ENCODE measurements around the gene IFT122. TPM values are rescaled to one million over a fixed set of nuclear protein-coding genes. Genes with fewer than 3 reads are reported as not detected.

Gene IFT122
- total RNA-seq, 4 donors from 2014 or later, result 4.1 to 70.2 (median 38.6) TPM

DNA sequence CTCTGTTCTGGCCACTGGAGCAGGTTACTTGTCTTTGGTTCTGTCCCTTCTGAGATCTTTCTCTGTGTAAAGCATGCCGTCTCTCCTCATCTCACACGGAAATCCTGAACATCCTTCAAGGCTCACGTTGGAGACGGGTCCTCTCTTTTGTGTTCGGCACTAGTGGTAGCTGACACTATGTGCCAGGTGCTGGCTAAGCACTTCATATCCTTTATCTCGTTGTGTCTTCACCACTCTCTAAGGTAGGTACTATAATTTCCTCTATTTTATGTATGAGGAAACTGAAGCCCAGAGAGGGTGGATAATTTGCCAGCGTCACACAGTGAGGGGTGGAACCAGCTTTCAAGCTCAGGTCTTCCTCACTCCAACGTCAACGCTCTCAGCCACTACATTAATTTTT is 1.2 kb downstream of the IFT122 start:
- intact Hi-C loops (cut with DNase I; ENCODE audit: low total_unique reads), result no loop called here
- TF ChIP-seq, protein P1, sequence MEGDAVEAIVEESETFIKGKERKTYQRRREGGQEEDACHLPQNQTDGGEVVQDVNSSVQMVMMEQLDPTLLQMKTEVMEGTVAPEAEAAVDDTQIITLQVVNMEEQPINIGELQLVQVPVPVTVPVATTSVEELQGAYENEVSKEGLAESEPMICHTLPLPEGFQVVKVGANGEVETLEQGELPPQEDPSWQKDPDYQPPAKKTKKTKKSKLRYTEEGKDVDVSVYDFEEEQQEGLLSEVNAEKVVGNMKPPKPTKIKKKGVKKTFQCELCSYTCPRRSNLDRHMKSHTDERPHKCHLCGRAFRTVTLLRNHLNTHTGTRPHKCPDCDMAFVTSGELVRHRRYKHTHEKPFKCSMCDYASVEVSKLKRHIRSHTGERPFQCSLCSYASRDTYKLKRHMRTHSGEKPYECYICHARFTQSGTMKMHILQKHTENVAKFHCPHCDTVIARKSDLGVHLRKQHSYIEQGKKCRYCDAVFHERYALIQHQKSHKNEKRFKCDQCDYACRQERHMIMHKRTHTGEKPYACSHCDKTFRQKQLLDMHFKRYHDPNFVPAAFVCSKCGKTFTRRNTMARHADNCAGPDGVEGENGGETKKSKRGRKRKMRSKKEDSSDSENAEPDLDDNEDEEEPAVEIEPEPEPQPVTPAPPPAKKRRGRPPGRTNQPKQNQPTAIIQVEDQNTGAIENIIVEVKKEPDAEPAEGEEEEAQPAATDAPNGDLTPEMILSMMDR (IDR thresholded peaks at IDR 0.05), result no peak
- TF ChIP-seq POLR2A (IDR thresholded peaks at IDR 0.05), result no peak
- Histone ChIP-seq H3K36me3 (no peaks in the 10 kb centered on the region), H3K27ac (peak overlapping the region; percentile 83 to 88), H3K9me3 (no peaks in the 10 kb centered on the region), H3K4me1 (peaks cover 12% of the 10 kb centered on the region in 2 donors), H3K27me3 (no peaks in the 10 kb centered on the region), H3K4me3 (peak overlapping the region in 1 of 2 donors; percentile 71)
- DNase-seq, result no peak

DNA sequence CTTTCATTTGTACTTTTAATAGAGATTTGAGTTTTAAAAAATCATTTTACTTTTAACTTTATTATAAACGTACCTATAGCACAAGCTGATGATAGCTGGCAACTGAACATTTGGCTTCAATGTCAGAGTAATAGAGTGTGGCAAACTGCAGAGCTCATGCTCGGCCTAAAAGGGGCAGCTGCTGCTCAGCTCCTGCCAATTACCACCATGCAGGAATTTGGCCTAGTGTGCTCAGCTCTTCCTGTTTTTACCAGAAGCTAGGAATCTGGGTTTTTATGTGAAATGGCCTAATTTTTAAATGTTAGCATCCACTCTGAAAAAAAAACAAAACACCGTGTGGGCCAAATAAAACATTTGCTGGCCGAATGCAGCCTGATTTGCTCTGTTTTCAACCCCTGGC is 1.8 kb downstream of the IFT122 start:
- no peaks in the 10 kb centered on the region for H3K27me3 ChIP-seq
- intact Hi-C loops (cut with DNase I; ENCODE audit: low total_unique reads), result no loop called here
- no peaks in the 10 kb centered on the region for H3K36me3 ChIP-seq
- H3K4me3 ChIP-seq, result peak overlapping the region in 1 of 2 donors; percentile 71
- peaks cover 12% of the 10 kb centered on the region in 2 donors for H3K4me1 ChIP-seq
- no peak for DNase-seq
- no peaks in the 10 kb centered on the region for H3K9me3 ChIP-seq
- no peak for TF ChIP-seq POLR2A (IDR thresholded peaks at IDR 0.05)
- TF ChIP-seq, protein P1 (IDR thresholded peaks at IDR 0.05), result no peak
- peak overlapping the region; percentile 83 to 88 for H3K27ac ChIP-seq

DNA sequence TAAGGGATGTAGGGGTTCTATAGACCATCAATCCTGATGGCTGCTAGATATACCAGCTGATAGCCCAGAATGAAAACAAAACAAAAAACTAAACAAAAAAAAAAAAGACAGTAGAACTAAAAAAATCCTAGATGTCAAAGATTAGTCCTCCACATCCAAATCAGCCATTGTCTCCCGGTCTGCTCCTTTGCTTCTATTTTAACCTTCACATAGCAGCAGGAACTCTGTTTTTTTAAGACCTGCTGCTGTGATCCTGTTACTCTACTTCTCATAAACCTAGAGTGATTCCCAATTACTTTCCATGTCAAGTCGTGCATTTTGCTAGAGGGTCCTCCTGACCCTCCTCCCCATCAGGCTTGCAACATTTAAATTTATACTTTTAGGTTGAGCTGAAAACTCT is 2.5 kb downstream of the IFT122 start:
- TF ChIP-seq, protein P1 (IDR thresholded peaks at IDR 0.05), result no peak
- no peak for TF ChIP-seq POLR2A (IDR thresholded peaks at IDR 0.05)
- no peaks in the 10 kb centered on the region for H3K36me3 ChIP-seq
- H3K9me3 ChIP-seq, result no peaks in the 10 kb centered on the region
- peaks cover 12% of the 10 kb centered on the region in 2 donors for H3K4me1 ChIP-seq
- H3K27ac ChIP-seq, result peak overlapping the region; percentile 83 to 88
- no peak for DNase-seq
- no peaks in the 10 kb centered on the region for H3K27me3 ChIP-seq
- intact Hi-C loops (cut with DNase I; ENCODE audit: low total_unique reads), result no loop called here
- no peak overlapping the region for H3K4me3 ChIP-seq

DNA sequence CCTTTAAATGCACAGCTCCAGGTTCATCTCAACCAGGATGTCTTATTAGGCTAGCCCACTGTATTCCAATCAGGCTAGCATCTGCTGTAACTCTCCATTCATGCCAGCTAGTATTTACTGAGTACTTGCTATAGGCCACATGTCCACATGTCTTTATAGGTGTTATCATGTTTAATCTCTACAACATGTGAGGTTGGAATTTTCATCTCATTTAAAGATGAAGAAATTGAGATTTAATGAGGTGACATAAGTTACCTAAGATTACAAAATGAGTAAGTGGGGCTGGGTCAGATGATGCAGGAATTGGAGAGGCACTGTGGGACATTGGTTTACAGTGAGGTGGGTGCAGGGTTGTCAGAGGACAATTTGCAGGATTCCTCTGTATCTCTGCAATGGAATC is 2.9 kb downstream of the IFT122 start:
- no peaks in the 10 kb centered on the region for H3K36me3 ChIP-seq
- no peak for DNase-seq
- no peak overlapping the region for H3K4me3 ChIP-seq
- peak overlapping the region; percentile 83 to 88 for H3K27ac ChIP-seq
- peaks cover 12% of the 10 kb centered on the region in 2 donors for H3K4me1 ChIP-seq
- no peaks in the 10 kb centered on the region for H3K9me3 ChIP-seq
- no peaks in the 10 kb centered on the region for H3K27me3 ChIP-seq
- TF ChIP-seq, protein P1 (IDR thresholded peaks at IDR 0.05), result no peak
- no peak for TF ChIP-seq POLR2A (IDR thresholded peaks at IDR 0.05)
- intact Hi-C loops (cut with DNase I; ENCODE audit: low total_unique reads), result no loop called here

DNA sequence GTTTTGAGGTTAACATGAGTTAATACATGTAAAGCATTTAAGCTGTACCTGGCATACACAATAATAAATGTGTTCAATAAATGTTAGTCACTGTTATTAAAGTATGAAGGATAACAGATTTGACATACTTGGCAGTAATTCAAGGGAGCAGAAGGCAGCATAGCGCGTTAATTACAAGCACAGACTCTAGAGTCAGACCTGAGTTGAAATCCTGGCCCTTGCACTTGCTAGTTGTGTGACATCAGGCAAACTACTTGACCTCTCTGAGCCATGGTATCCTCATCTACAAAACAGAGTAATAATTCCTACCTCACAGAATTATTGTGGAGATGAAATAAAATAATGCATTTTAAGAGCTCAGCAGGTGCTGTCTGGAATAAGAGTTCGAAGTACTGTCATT is 5.4 kb downstream of the IFT122 start:
- Histone ChIP-seq H3K4me3 (no peak overlapping the region), H3K4me1 (peaks cover 12% of the 10 kb centered on the region in 2 donors), H3K27me3 (no peaks in the 10 kb centered on the region), H3K27ac (no peak overlapping the region), H3K9me3 (no peaks in the 10 kb centered on the region), H3K36me3 (no peaks in the 10 kb centered on the region)
- TF ChIP-seq POLR2A (IDR thresholded peaks at IDR 0.05), result no peak
- TF ChIP-seq, protein P1 (IDR thresholded peaks at IDR 0.05), result no peak
- DNase-seq, result no peak
- intact Hi-C loops (cut with DNase I; ENCODE audit: low total_unique reads), result no loop called here
